Measurements from ENCODE around the gene DMD. TPM values are rescaled to one million over a fixed set of nuclear protein-coding genes. Genes with fewer than 3 reads are reported as not detected.

The DMD gene
- total RNA-seq, 1 donor from 2014 or later, result 23.9 TPM

- Mint-ChIP-seq H3K4me1 (ENCODE audit: low read depth) (peaks cover 7% of the 10 kb centered on the region), H3K36me3 (ENCODE audit: insufficient read depth) (peaks cover 4% of the 10 kb centered on the region)
Observed at GRCh38 chrX:31228909-31229308, 1982.4 kb downstream of the DMD start.

GRCh38 chrX:31228415-31228832, 1982.9 kb downstream of the DMD start:
- H3K4me3 Mint-ChIP-seq (ENCODE audit: low read depth), result no peak overlapping the region
- peaks cover 9% of the 10 kb centered on the region for H3K9me3 Mint-ChIP-seq (ENCODE audit: low read depth)
- H3K27ac Mint-ChIP-seq, result no peak overlapping the region
- TF ChIP-seq CTCF (IDR thresholded peaks at IDR 0.05; ENCODE audit: unreplicated experiment), result no peak
- peaks cover 4% of the 10 kb centered on the region for H3K36me3 Mint-ChIP-seq (ENCODE audit: insufficient read depth)
- no peaks in the 10 kb centered on the region for H3K27me3 Mint-ChIP-seq
- DNase-seq (ENCODE audit: low spot score, unreplicated experiment), result no peak
- H3K4me1 Mint-ChIP-seq (ENCODE audit: low read depth), result peaks cover 4% of the 10 kb centered on the region

More at GRCh38 chrX:31228909-31229308, 1982.4 kb downstream of the DMD start:
- no peak for DNase-seq (ENCODE audit: low spot score, unreplicated experiment)
- H3K9me3 Mint-ChIP-seq (ENCODE audit: low read depth), result peaks cover 12% of the 10 kb centered on the region
- no peaks in the 10 kb centered on the region for H3K27me3 Mint-ChIP-seq
- no peak overlapping the region for H3K4me3 Mint-ChIP-seq (ENCODE audit: low read depth)
- H3K27ac Mint-ChIP-seq, result no peak overlapping the region
- TF ChIP-seq CTCF (IDR thresholded peaks at IDR 0.05; ENCODE audit: unreplicated experiment), result no peak

GRCh38 chrX:31227250-31227649, 1984.1 kb downstream of the DMD start:
- DNase-seq (ENCODE audit: low spot score, unreplicated experiment), result no peak
- no peak for TF ChIP-seq CTCF (IDR thresholded peaks at IDR 0.05; ENCODE audit: unreplicated experiment)
- no peak overlapping the region for H3K4me3 Mint-ChIP-seq (ENCODE audit: low read depth)
- no peaks in the 10 kb centered on the region for H3K4me1 Mint-ChIP-seq (ENCODE audit: low read depth)
- H3K9me3 Mint-ChIP-seq (ENCODE audit: low read depth), result peaks cover 5% of the 10 kb centered on the region
- no peaks in the 10 kb centered on the region for H3K27me3 Mint-ChIP-seq
- peaks cover 4% of the 10 kb centered on the region for H3K36me3 Mint-ChIP-seq (ENCODE audit: insufficient read depth)
- no peak overlapping the region for H3K27ac Mint-ChIP-seq

- Mint-ChIP-seq H3K4me3 (ENCODE audit: low read depth) (no peak overlapping the region), H3K36me3 (ENCODE audit: insufficient read depth) (peaks cover 4% of the 10 kb centered on the region), H3K27ac (no peak overlapping the region), H3K27me3 (no peaks in the 10 kb centered on the region), H3K9me3 (ENCODE audit: low read depth) (peaks cover 5% of the 10 kb centered on the region), H3K4me1 (ENCODE audit: low read depth) (no peaks in the 10 kb centered on the region)
- DNase-seq (ENCODE audit: low spot score, unreplicated experiment), result no peak
- no peak for TF ChIP-seq CTCF (IDR thresholded peaks at IDR 0.05; ENCODE audit: unreplicated experiment)
Observed at GRCh38 chrX:31225819-31226218, 1985.5 kb downstream of the DMD start.

GRCh38 chrX:31224381-31225012, 1986.9 kb downstream of the DMD start:
- Mint-ChIP-seq H3K9me3 (ENCODE audit: low read depth) (peaks cover 5% of the 10 kb centered on the region), H3K27me3 (no peaks in the 10 kb centered on the region), H3K4me1 (ENCODE audit: low read depth) (no peaks in the 10 kb centered on the region), H3K4me3 (ENCODE audit: low read depth) (no peak overlapping the region), H3K27ac (no peak overlapping the region), H3K36me3 (ENCODE audit: insufficient read depth) (peaks cover 4% of the 10 kb centered on the region)
- TF ChIP-seq CTCF (IDR thresholded peaks at IDR 0.05; ENCODE audit: unreplicated experiment), result no peak
- no peak for DNase-seq (ENCODE audit: low spot score, unreplicated experiment)
